Measurements from ENCODE around the gene CTSW.
A peak's percentile ranks its signal among the peaks of the same experiment; 100 is the strongest.

Gene CTSW

GRCh38 chr11:65868076-65868667 lies 11.5 kb upstream of the CTSW start:
- DNase-seq = no peak

- no peak for DNase-seq
Measured at GRCh38 chr11:65868907-65869306, 10.7 kb upstream of the CTSW start.

GRCh38 chr11:65869643-65870306 lies 9.9 kb upstream of the CTSW start:
- no peak for DNase-seq

GRCh38 chr11:65870307-65870658 lies 9.4 kb upstream of the CTSW start:
- DNase-seq = no peak

- no peak for DNase-seq
Measured at GRCh38 chr11:65870706-65871681, 8.6 kb upstream of the CTSW start.

- DNase-seq = no peak
Measured at GRCh38 chr11:65871811-65872548, 7.7 kb upstream of the CTSW start.

- DNase-seq = no peak
Measured at GRCh38 chr11:65872586-65873317, 6.9 kb upstream of the CTSW start, which contains the start of gene EFEMP2. TSS of gene EFEMP2 (minus strand) at chr11:65872800. CDS start at chr11:65872354, 446 bp downstream.

- peak; percentile 97 for DNase-seq
Measured at GRCh38 chr11:65873318-65874156, 6.1 kb upstream of the CTSW start.

- no peak for DNase-seq
Measured at GRCh38 chr11:65880027-65880426, 390 bp downstream of the CTSW start.

GRCh38 chr11:65880844-65881421 lies 1.3 kb downstream of the CTSW start:
- no peak for DNase-seq

- no peak for DNase-seq
Measured at GRCh38 chr11:65882120-65883057, 2.8 kb downstream of the CTSW start.

- no peak for DNase-seq
Measured at GRCh38 chr11:65883058-65883761, 3.6 kb downstream of the CTSW start.

GRCh38 chr11:65883786-65884715 lies 4.4 kb downstream of the CTSW start:
- DNase-seq = no peak

GRCh38 chr11:65884716-65885092 lies 5.1 kb downstream of the CTSW start:
- peak; percentile 81 for DNase-seq

- DNase-seq = no peak
Measured at GRCh38 chr11:65885231-65885630, 5.6 kb downstream of the CTSW start.

- no peak for DNase-seq
Measured at GRCh38 chr11:65885808-65886536, 6.3 kb downstream of the CTSW start.

All from T-helper 9 cell (primary cell).